HL-60 (cell line): ENCODE results near the gene FYN.

Experiments used
- GABPA ChIP-seq: IDR thresholded peaks from 2 replicates; pipeline ENCODE4 v1.6.1; 2012; ENCODE audit warnings: low read depth
- TF ChIP-seq, protein P1 (sequence below): IDR thresholded peaks from one replicate; pipeline ENCODE4 v1.5.1; 2011; ENCODE audit warnings: low read length, control low read depth, inconsistent platforms; ENCODE audit not compliant: insufficient read depth

DNA sequence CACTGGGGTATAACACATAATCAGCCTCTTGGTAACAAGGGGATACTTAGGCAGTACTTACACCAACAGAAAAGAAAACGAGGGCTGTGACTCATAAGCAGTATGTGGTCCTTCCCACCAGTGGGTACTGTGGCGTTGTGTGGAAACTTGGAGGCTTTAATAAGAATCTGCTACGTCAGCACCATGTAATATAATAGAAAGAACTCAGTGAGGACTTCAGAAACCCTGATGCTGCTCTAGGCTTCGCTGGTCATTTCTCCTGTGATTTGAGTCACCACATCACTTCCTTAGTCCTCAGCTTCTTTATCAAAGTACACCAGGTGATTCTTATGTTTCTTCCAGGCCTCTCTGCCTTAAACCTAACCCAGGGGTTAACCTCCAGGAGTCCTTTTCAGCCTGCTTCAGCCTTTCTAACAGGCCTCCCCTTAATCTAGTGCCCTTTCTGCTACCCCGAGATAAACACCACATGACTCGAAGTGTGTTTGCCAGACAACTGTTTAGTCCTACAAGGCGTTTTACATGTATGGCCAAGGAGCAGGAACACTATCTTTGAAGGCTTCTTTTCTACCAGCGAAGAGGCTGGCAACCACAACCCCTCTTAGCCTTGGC lies 68.5 kb downstream of the FYN start:
- TF ChIP-seq, protein P1, sequence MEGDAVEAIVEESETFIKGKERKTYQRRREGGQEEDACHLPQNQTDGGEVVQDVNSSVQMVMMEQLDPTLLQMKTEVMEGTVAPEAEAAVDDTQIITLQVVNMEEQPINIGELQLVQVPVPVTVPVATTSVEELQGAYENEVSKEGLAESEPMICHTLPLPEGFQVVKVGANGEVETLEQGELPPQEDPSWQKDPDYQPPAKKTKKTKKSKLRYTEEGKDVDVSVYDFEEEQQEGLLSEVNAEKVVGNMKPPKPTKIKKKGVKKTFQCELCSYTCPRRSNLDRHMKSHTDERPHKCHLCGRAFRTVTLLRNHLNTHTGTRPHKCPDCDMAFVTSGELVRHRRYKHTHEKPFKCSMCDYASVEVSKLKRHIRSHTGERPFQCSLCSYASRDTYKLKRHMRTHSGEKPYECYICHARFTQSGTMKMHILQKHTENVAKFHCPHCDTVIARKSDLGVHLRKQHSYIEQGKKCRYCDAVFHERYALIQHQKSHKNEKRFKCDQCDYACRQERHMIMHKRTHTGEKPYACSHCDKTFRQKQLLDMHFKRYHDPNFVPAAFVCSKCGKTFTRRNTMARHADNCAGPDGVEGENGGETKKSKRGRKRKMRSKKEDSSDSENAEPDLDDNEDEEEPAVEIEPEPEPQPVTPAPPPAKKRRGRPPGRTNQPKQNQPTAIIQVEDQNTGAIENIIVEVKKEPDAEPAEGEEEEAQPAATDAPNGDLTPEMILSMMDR = no peak
- TF ChIP-seq GABPA = no peak
